NCI-H2196 (cell line): ENCODE data around the gene ZFPM1.

Source experiments
- DNase-seq: peaks from one replicate; lab custom pipeline; 2025; ENCODE audit not compliant: unreplicated experiment; lab: John Stamatoyannopoulos, UW

Gene ZFPM1

GRCh38 chr16:88417684-88418476 lies 35.2 kb upstream of the ZFPM1 start:
- DNase-seq, result no peak

GRCh38 chr16:88418869-88419268 lies 34.2 kb upstream of the ZFPM1 start:
- no peak for DNase-seq

GRCh38 chr16:88419790-88420189 lies 33.3 kb upstream of the ZFPM1 start:
- DNase-seq, result no peak

GRCh38 chr16:88420496-88420895 lies 32.6 kb upstream of the ZFPM1 start:
- no peak for DNase-seq

- no peak for DNase-seq
Measured at GRCh38 chr16:88421301-88421700, 31.8 kb upstream of the ZFPM1 start.

- no peak for DNase-seq
Measured at GRCh38 chr16:88421871-88422433, 31.1 kb upstream of the ZFPM1 start.

GRCh38 chr16:88422733-88423447 lies 30.2 kb upstream of the ZFPM1 start:
- no peak for DNase-seq

GRCh38 chr16:88423448-88423850 lies 29.6 kb upstream of the ZFPM1 start:
- DNase-seq, result no peak

GRCh38 chr16:88424587-88425235 lies 28.4 kb upstream of the ZFPM1 start:
- DNase-seq, result no peak

GRCh38 chr16:88426018-88426417 lies 27.1 kb upstream of the ZFPM1 start:
- DNase-seq, result no peak

- DNase-seq, result no peak
Measured at GRCh38 chr16:88427376-88427775, 25.7 kb upstream of the ZFPM1 start.

GRCh38 chr16:88428156-88428555 lies 24.9 kb upstream of the ZFPM1 start:
- no peak for DNase-seq

GRCh38 chr16:88428616-88429386 lies 24.3 kb upstream of the ZFPM1 start:
- no peak for DNase-seq

GRCh38 chr16:88429387-88430184 lies 23.5 kb upstream of the ZFPM1 start:
- DNase-seq, result no peak

- no peak for DNase-seq
Measured at GRCh38 chr16:88430185-88430523, 22.9 kb upstream of the ZFPM1 start.

GRCh38 chr16:88430524-88431446 lies 22.3 kb upstream of the ZFPM1 start:
- no peak for DNase-seq

- DNase-seq, result no peak
Measured at GRCh38 chr16:88431651-88432050, 21.4 kb upstream of the ZFPM1 start.

- DNase-seq, result no peak
Measured at GRCh38 chr16:88432174-88432573, 20.9 kb upstream of the ZFPM1 start.

- DNase-seq, result no peak
Measured at GRCh38 chr16:88432753-88433152, 20.3 kb upstream of the ZFPM1 start.
